Ramos (cell line): ENCODE data around the gene GATD1.

Experiments
- in situ Hi-C: fragments of 300-500 bp; cut with MboI; formaldehyde crosslinking; loops from one replicate; pipeline ENCODE4 v1.14.3; 2022; ENCODE audit warnings: low sequenced_read_pairs; ENCODE audit not compliant: unreplicated experiment

Gene GATD1

DNA sequence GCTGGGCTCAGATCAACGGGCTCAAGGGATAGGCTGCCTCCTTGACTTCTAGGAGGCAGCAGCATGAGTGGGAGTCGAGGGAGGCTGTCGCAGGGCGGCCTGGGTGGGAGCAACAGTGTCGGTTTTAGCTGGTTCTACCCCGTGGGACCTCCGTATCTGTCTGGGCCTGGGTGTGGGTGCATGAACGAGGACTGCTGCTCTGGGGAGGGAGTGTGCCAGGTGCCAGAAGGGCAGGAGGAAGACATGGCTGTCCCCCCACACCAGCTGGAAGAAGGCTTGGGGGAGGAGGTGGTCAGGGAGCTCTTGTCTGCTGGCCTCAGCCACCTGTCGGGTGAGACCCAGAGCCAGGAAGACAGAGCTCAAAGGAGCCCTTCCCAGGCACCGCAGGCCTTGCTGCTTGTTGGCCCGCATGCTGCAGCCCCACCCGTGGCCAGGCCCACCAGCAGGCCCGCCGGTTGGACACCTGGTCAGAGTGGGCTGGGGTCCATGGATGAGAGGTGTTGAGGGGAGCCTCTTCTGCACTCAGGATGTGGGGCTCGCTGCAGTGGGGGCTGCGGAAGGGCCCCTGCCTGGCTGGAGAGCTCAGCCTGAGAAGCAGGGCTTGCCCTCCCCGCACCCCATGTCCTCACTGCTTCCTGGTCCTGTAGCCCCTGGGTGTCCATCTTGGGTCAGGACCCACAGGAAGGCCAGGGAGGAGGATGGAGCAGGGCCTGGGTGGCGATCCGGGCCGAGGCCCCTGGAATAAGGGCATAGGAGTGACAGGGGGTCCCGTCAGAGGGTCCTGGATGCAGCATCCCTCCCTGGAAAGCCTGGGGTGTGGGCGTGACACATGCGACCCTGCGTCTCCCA, 9.2 kb upstream of the GATD1 start:
- in situ Hi-C loops, result no loop called here

DNA sequence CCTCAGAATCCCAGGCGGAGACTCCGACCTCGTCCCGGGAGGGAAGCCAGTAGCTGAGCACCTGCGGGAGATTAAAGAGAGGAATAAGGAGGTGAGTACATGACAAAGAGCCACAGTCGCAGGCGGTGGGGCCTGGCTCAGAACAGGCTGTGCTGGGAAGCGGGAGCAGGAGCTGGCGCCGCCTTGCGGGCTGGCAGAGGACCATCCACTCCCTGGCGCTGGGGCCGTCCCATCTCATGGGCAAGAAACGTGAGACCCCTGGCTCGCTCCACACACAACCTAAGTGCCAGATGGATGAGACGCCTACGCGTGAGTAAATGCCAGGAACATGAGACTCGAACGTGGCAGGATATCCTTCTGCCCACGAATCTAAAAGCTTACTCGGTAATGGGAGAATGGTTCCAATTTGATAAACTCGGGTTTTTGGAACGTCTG, 6.3 kb upstream of the GATD1 start:
- in situ Hi-C loops, result no loop called here

DNA sequence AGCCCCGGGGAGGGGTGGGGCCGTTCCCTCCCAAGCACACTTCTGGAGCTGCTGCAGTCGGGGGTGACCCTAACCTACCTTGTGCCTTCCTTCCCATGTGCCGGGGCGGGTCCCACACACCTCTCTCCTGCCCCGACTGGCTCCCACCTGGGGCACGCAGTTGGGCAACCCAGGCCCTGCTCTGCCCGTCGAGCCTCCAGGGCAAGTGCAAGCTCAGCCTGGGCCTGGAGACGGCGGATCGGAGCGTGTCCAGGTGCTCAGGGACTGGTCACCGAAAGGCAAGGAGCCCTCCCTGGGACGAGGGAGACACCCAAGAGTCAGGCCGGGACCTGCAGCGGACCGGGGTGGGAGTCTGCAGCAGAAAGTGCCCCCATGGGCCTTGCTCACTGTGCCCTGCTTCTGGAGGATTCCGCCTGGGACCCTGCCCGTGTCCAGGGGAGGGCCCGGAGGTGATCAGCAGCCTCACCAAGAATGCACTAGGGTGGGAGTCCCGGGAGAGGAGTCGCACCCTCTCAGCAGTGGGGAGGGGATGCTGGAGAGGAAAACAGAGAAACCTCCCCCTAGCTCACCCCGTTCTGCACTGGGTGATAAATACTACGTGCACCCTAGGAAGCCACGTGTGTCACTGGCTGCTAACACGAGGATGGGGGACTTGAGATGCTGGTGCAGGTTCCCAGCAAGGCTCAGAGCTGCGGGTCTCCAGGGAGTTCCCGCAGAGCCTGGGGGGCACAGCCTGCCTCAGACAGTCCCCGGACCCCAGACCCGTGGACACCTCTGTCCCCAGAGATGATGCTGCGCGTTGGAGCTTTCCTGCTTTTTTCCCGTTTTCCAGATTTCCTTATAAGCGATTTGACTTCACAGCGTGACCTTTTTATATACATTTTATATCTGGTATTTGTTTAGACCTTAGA, 5.2 kb upstream of the GATD1 start:
- in situ Hi-C loops, result no loop called here

DNA sequence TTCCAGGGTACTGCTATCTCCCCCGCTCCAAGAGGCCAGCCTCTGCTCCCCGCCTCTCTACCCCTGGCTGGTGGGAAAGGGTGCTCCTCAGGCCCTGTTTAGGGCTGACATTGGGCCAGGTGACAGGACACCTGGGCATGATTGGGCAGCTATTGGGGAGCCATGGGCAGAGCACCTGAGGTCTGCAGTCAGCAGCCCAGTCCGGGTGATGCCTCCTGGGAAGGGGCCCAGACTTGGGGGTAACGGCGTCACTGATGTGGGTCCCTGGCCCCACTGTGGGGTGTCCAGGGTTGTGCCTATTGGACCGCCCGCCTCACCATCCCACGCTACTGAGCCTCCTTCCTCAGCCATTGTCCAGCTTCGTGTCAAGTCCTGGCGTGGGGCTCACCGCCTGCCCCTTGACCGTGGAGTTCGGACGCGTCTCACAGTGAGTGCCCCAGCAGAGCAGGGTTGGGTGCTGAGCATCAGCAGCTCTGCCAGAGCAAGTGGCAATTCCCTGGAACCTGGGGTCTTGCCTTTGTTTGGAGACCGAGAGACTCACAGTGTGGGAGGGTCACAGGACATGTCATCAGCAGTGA, 2.8 kb upstream of the GATD1 start:
- in situ Hi-C loops, result no loop called here

DNA sequence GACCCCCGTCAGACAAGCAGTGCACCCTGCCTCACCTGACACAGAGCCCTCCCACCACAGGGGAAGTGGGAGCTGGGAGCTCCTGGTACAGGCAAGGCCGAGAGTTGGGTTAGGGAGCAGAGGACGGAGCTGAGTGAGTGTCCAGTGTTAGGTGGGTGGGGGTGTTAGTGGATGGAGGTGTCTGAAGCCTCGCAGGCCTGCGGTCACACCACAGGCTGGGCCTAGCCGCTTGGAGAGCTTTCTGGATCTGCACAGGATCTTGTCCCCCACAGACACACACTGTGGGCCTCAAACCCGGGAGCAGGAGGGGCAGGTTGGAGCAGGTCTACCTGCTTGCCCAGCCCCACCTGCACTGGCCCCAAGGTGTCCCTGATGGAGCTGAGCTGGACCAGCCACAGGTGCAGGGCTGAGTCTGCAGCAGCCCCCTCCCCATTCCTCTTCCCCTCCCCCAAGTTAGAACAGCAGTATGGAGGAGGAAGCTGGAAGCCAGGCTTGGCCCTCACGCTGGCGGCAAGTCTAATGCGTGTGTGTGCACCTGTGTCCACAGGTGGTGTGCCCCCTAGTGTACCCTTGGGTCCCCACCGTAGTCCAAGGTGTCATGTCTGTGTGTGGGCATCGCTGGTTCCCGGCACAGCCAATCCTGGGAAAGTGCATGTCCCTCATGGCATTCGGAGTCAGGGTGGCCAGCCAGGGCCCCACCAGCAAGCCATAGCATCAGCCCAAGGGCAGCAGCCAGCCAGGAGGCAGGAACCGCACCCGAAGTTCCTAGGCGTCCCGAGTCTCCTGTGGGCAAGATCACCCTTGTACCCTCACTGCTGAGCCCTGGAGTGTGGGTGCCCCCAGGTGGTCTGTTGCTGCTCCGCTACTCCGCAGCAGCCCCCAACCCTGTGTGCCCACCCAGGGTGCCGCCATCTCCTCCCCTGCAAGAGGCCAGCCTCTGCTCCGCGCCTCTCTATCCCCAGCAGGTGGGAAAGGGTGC, 2.0 kb upstream of the GATD1 start:
- in situ Hi-C loops, result no loop called here

DNA sequence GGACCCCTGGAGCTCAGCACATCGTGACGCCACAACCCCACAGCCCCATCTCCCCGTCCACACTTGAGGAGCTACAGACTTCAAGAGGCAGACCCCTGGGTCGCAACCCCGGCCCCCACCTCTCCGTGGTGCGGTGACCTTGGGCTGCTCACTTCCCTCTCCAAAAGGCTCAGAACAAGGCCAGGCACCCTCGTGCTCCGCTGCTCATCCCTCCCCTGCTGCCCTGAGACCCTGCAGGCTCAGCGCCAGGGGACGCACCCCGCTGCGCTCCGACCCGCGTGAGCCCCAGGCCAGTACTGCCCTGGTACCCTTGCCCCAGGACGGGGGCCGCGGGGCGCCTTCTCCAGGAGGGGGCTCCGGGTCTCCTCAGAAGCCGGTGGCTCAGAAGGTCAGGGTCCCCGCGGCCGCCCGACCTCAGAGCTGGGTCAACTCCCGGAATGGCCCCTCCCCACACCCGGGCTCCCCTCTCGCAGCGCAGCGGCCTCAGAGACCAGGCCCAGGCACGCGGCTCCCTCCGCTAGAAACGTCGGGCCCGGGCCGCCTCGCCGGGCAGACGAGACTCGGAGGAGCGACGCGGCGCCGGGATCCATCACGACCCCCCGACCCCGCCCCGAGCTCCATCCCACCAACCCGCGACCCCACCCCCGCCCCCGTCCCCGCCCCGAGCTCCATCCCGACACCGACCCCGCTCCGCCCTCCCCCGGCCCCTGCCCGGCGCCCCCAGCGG, 563 bp downstream of the GATD1 start:
- in situ Hi-C loops, result no loop called here

DNA sequence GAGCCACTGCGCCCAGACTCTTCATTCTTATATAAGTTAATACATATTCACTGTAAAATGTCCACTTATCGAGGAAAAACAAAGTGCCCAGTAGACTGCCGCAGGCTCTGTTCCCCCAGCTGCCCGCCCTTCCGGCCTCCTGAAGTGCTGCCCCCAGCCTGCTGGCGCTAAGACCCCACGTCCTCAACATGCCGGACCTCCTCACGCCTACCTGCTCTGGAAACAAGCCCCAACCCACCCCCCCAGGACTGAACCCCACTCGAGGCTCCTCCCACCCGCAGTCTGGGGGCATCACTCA, 1.1 kb downstream of the GATD1 start:
- in situ Hi-C loops, result no loop called here

DNA sequence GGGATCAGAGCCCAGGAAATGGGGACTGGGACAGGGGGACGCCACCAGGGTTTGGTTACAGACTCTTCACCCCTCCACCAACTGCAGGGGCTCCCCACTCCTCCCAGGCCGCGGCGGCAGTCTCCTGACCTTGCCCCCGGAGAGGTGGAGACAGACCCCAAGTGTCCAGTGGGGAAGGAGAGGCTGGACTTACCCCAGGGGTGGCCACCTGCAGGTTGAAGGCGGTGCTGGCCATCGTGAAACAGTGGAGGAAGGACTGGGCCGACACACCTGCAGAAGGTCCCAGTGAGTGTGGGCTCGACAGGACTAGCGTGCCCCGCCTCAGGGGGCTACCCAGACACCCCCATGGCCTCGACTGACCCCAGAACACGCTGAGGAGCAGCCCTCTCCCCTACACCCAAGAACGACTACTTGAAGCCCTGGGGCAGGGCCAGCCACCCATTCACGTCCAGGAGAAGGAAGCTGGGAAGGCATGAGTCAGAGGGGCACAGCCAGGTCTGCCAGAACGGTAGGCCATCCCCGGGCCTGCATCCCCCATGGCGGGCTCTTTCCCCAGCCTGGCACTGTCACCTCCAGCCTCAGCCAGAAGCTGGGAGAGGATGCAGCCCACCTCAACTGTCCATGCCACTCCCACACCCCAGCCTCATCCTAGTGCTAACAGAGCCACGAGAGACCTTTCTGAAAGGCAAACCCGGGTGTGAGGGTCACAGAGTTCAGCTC, 2.3 kb downstream of the GATD1 start:
- in situ Hi-C loops, result no loop called here

DNA sequence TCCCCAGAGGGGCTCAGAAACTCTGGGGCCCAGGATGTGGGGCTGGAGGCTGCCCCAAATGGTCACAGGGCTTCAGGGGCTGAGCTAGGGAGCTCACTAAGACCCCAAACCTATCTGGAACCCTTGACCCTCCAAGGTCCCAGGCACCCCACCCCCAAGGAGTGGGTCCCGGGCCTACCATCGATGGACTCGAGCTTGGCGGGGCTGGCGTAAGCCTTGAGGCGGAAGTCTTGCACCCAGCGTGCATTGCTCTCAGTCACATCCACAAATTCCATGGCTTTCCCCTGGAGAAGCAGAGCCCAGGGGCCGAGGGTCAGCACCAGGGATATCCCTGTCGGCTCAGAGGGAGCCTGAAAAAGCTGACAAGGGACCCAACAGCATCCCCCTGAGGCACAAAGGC, 3.5 kb downstream of the GATD1 start:
- in situ Hi-C loops, result no loop called here

DNA sequence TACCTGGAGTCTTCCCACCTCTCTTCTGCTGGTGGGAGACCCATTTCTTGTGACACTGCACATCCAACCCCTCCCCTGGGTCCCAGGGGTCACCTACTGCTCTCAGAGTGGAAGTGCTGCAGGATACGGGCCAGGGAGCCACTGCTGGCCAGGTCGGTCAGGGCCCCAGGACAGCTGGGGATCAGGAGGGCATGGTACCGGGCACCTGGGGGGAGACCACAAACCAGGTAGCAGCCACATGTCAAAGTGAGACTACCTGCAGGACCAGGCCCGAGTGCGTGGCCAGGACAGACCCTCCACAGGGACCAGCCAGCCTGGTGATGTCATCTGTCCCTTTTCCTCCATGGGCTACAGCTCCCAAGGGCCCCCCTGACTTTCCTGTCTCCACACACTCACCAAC, 3.9 kb downstream of the GATD1 start:
- in situ Hi-C loops, result no loop called here

DNA sequence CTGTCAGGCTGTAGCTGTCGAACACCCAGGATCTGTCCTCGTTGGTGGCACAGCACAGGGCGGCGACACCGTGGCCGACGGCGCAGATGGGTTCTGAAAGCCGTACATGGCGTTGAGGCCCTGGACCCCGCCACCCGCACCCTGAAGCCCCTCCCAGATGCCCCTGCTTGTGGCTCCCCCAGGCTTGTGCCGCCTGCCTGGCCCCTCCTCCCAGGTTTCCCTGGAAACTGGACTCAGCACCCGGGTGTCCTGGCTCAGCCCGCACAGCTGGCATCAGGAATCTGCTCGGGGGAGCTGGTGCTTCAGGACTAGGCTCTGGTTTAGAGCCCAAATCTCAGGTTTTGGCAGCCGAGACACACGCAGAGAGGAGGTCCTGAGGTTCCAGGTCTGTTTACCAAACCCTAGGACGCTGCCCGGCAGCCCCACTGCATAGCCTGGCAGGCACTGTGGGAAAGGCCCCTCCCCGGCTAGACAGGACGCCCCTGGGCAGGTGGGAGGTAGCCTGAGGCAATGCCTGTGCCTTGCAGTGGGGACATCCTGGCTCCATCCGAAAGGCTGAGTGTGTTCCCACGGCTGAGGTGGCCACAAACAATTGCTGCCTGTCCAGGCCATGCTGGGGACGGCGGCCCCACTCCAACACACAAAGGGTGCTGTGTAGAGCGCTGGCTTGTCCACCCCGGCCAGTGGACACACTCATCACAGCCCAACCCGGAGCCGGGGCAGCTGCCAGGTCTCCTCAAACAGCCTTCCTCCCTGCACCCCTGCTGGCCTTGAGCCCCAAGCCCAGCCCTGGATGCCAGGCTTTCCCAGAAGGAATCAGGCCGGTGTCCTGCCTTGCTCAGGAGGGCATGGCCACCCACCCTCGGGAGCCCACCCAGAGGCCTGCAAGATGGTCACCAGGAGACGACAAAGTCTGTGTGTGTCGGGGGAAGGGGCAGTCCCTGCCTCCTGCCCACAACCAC, 4.6 kb downstream of the GATD1 start:
- in situ Hi-C loops, result no loop called here

DNA sequence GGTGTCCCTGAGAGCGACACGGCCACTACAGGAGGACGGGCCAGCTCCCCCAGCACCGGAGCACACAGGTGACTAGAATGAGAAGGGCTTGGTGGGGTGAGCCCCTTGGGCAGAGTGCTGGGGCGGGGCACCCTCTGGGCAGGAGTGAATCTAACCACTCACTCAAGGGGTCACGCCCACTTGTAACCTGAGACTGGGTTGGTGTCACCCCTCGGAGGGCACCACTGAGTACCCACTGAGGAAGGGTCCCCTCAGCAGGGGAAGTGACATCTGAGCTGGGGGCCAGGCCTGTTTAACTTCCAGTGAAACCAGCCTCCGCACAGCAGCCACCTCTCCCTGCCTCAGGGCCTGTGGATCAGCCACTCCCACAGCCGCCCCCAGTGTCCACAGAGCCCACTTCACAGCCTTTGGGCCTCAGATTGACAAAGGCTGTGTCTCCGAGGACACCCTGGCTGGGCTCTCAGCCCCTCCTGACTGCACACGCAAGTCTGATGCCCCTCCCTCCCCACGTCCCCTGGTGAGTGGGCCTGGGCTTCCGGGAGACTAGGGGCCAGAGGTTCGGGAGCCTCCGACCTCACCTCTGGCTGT, 5.6 kb downstream of the GATD1 start:
- in situ Hi-C loops, result no loop called here

DNA sequence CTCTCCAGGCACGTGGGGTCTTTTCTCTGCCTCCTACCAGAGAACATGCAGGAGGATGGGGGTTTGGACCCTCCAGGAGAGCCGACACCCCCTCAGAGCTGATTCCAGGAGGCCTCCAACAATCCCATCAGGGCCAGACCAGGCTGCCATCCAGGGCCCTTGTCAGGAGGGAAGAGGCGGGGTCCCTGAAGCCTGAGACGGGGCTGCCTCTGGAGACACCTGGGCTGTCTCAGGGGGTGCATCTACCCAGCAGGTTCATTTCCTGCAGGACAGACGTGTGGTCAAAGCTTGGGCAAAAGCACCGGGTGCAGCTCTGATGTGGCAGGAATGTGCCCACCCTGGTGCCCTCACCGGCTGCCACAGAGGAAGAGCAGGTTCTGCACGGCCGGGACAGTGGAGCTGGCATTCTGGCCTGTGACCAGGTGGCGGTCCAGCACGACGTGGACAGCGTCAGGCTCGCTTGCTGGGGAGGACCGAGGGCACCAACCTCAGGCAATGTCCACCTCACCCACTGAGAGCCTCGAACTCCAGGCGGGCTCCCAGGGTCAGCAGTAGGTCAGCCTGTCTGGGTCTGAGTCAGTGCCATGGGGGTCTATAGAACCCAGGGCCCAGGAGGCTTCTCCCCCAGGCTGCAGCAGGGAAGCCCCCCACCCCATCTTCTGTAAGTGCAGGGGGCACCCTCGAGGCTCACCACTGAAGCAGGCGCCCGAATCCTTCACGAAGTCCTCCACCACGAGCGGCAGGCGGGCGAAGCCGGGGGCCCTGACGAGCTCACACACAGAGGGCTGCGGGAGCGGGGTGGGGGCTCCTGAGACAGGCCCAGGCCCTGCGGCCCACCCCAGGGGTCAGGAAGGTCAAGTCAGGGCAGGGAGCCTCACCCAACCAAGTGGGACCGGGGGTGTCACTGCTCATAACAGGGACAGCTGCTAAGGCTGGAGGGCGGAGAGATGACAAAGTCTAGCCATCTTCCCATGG, 6.4 kb downstream of the GATD1 start:
- in situ Hi-C loops, result no loop called here

DNA sequence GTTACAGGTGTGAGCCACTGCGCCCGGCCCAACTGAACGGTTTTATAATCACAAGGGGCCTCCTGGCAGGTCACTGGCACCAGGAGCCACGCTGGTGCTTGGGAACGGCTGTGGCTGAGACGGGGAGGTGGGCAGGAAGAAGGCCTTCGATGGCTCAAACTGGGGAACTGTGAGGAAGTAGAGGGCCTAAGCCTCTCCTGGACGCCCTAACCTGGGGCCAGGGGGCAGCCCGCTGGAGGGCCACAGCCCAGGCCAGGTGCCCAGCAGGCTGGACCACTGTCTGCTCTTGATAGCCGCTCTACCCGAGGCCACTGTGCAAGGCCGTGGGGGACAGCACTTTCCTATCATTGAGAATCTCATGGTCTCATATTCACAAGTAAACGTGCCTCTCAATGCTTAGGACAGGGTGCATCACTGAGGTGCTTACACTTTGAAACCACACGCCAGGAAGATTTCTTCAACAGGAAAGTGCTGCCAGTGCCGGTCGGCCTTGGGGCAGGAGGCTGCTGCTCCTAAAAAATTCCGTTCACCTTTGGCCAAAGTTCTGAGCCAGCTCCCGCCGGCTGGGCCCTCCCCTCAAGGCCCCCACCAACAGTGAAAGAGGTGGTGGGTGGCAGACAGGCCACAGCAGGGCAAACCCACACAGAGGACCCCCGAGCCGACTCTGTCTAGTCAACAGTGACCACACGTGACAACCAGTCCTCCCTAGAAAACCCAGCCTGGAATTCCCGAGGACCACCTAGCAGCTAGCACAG, 7.2 kb downstream of the GATD1 start:
- in situ Hi-C loops, result no loop called here

DNA sequence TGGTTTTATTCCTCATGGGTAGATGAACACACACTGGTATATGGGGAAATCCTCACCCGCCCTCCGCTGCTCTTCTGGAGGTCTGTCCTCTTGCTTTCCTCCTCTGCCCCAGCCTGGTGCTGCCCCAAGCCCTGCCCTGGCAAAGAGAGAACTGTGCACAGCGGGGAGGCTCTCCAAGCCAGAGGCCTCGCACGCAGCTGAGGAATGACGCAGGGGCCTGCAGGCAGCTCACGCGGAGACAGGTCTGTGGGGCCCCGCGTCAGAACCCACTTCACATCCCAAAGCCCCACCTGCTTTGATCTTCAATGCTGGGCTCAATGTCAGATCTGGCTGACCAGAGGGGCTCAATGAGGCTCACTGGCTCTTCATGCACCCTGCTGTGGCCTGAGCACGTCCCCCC, 10.0 kb downstream of the GATD1 start:
- in situ Hi-C loops, result no loop called here

DNA sequence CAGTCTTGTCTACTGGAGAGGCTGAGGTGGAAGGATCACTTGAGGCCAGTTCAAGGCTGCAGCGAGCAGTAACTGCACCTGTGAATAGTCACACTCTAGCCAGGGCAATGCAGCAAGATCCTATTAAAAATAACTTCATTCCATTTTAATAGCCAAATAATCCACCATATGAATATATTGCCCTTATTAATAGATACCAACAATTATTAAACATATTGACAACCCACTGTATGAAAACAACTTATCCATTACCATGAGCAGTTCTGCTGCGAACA, 10.4 kb downstream of the GATD1 start:
- in situ Hi-C loops, result no loop called here
